ENCODE data around the gene SIDT1. TPM values are rescaled to one million over a fixed set of nuclear protein-coding genes. Genes with fewer than 3 reads are reported as not detected.

Gene SIDT1
- total and polyA plus RNA-seq, 4 donors: 1.0 to 16.3 (median 4.6) TPM

DNA sequence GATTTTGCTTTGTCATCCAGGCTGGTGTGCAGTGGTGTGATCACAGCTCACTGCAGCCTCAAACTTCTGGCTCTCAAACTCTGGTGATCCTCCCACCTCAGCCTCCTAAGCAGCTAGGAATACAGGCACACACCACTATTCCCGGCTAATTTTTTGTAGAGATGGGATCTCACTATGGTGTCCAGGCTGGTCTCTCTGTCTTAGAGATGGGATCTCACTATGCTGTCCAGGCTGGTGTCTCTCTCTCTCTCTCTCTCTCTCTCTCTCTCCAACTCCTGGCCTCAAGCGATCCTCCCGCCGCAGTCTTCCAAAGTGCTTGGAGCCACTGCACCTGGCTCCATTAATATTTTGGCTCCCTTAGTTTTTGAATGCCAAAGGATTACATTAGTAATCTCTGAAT lies 146.4 kb downstream of the SIDT1 start:
- Histone ChIP-seq H3K27ac (ENCODE audit: low read depth in 1 of 2, low read length in 1 of 2) (no peak overlapping the region), H3K4me1 (ENCODE audit: control insufficient read depth in 5 of 5, insufficient read depth in 5 of 5, low read length in 5 of 5) (no peaks in the 10 kb centered on the region), H3K9me3 (ENCODE audit: control insufficient read depth in 4 of 4, insufficient read depth in 3 of 4, low read length in 3 of 4) (no peaks in the 10 kb centered on the region), H3K36me3 (ENCODE audit: control insufficient read depth in 4 of 4, insufficient read depth in 4 of 4, low read length in 4 of 4) (peaks cover 6 to 13% (median 6%) of the 10 kb centered on the region in 4 donors), H3K4me3 (no peak overlapping the region), H3K27me3 (ENCODE audit: control insufficient read depth in 3 of 3, insufficient read depth in 3 of 3, low read length in 2 of 3) (no peaks in the 10 kb centered on the region), H3K9ac (ENCODE audit: insufficient read depth in 1 of 2, low read length in 2 of 2) (no peak overlapping the region)
- ATAC-seq (ENCODE audit: insufficient read depth, low FRiP score) (no peak), DNase-seq (no peak)
- WGBS, 2 donors: 98 to 99% methylated on average over 4 of the region's 4 CpGs
- TF ChIP-seq, protein P1, sequence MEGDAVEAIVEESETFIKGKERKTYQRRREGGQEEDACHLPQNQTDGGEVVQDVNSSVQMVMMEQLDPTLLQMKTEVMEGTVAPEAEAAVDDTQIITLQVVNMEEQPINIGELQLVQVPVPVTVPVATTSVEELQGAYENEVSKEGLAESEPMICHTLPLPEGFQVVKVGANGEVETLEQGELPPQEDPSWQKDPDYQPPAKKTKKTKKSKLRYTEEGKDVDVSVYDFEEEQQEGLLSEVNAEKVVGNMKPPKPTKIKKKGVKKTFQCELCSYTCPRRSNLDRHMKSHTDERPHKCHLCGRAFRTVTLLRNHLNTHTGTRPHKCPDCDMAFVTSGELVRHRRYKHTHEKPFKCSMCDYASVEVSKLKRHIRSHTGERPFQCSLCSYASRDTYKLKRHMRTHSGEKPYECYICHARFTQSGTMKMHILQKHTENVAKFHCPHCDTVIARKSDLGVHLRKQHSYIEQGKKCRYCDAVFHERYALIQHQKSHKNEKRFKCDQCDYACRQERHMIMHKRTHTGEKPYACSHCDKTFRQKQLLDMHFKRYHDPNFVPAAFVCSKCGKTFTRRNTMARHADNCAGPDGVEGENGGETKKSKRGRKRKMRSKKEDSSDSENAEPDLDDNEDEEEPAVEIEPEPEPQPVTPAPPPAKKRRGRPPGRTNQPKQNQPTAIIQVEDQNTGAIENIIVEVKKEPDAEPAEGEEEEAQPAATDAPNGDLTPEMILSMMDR (IDR thresholded peaks at IDR 0.05; ENCODE audit: control extremely low read depth, extremely low read depth): no peak

Small RNAs within 50 kb of the gene (small RNA-seq; reads per million reads assigned to genes)
- gene MIR4446 (ENCODE audit: low replicate concordance): not detected
- gene RN7SL767P (ENCODE audit: low replicate concordance): not detected

Other genes with a start within 250 kb of the SIDT1 start
- 10 to 100 TPM; 14.1 to 38.1 TPM for gene CFAP44, start 91.1 kb upstream of the SIDT1 start, total RNA-seq
- 1 to 10 TPM; 3.7 to 6.7 TPM for gene CFAP44, start 91.1 kb upstream of the SIDT1 start, polyA plus RNA-seq
- gene SPICE1, start 17.4 kb upstream of the SIDT1 start, total RNA-seq: 10 to 100 TPM; 10.2 to 48.5 TPM
- 1 to 10 TPM; 2.9 to 4.3 TPM for gene SPICE1, start 17.4 kb upstream of the SIDT1 start, polyA plus RNA-seq
- 10 to 100 TPM; 14.3 to 21.3 TPM for gene USF3, start 164.1 kb downstream of the SIDT1 start, total RNA-seq
- 1 to 10 TPM; 5.2 to 5.4 TPM for gene USF3, start 164.1 kb downstream of the SIDT1 start, polyA plus RNA-seq
- gene NAA50, start 213.7 kb downstream of the SIDT1 start, total RNA-seq: 10 to 100 TPM; 58.2 to 82.7 TPM
- 10 to 100 TPM; 27.8 to 64.6 TPM for gene NAA50, start 213.7 kb downstream of the SIDT1 start, polyA plus RNA-seq
- 10 to 100 TPM; 68.5 to 99.6 TPM for gene ATP6V1A, start 214.5 kb downstream of the SIDT1 start, total RNA-seq
- gene ATP6V1A, start 214.5 kb downstream of the SIDT1 start, polyA plus RNA-seq: 10 to 100 TPM; 23.1 to 32.2 TPM